ENCODE results near the gene MOSMO.

The MOSMO gene

GRCh38 chr16:21989133-21989532 is 18.8 kb upstream of the MOSMO start:
- H3K4me3 ChIP-seq (ENCODE audit: control insufficient read depth, low read depth, low read length): no peak overlapping the region
- DNase-seq (ENCODE audit: low read depth): peak; percentile 17

GRCh38 chr16:21989751-21990150 is 18.2 kb upstream of the MOSMO start:
- H3K4me3 ChIP-seq (ENCODE audit: control insufficient read depth, low read depth, low read length): no peak overlapping the region
- TF ChIP-seq, protein P1, sequence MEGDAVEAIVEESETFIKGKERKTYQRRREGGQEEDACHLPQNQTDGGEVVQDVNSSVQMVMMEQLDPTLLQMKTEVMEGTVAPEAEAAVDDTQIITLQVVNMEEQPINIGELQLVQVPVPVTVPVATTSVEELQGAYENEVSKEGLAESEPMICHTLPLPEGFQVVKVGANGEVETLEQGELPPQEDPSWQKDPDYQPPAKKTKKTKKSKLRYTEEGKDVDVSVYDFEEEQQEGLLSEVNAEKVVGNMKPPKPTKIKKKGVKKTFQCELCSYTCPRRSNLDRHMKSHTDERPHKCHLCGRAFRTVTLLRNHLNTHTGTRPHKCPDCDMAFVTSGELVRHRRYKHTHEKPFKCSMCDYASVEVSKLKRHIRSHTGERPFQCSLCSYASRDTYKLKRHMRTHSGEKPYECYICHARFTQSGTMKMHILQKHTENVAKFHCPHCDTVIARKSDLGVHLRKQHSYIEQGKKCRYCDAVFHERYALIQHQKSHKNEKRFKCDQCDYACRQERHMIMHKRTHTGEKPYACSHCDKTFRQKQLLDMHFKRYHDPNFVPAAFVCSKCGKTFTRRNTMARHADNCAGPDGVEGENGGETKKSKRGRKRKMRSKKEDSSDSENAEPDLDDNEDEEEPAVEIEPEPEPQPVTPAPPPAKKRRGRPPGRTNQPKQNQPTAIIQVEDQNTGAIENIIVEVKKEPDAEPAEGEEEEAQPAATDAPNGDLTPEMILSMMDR (IDR thresholded peaks at IDR 0.05; ENCODE audit: control insufficient read depth, insufficient read depth, low read depth, low read length, missing control alignments): no peak
- no peak for DNase-seq (ENCODE audit: low read depth)

More at GRCh38 chr16:21989133-21989532, 18.8 kb upstream of the MOSMO start:
- TF ChIP-seq, protein P1 (IDR thresholded peaks at IDR 0.05; ENCODE audit: control insufficient read depth, insufficient read depth, low read depth, low read length, missing control alignments): no peak

DNA sequence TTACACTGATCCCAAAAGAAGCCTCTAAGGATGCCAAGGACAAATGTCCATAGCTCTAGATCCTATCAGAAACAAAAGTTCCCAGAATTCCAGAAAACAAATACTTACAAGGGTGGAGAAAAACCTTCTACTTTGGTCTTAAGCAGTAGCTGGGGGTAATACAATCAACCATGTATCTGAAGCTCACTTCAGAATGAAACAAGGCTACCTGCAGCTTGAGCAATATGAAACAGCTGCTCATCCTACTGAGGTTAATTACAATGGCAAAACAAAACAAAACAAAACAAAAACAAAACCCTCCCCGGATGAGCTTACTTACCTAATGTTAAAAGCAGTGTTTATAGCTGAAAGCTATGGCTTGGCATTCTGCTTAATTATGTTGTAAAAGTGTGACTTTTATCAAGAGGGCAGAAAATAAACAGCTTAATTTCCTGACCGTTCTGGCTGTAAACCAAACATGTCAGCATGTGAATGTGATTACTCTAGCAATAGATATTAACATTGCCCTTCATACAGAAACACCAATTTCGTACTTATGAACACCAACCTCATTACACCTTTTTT is 17.4 kb upstream of the MOSMO start:
- DNase-seq (ENCODE audit: low read depth): no peak
- H3K4me3 ChIP-seq (ENCODE audit: control insufficient read depth, low read depth, low read length): no peak overlapping the region

DNA sequence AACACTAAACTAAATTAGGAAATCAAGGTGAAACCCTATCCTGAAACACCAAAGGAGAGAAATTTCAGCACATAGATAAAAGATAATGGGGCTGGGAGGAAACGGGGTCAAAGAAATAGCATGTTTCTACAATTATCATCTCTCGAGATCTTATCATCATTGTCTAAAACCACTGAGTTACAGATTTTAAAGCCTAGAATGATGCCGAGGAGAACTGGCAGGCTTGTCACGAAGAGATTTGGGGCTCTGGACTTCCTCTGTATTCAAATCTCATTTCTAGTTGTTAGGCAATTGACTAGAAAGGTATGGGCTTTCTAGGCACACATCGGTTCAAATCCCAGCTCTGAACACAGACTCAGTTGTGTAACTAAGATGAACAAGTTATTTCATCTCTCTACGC is 16.3 kb upstream of the MOSMO start:
- no peak for DNase-seq (ENCODE audit: low read depth)
- H3K4me3 ChIP-seq (ENCODE audit: control insufficient read depth, low read depth, low read length): no peak overlapping the region
- TF ChIP-seq, protein P1 (IDR thresholded peaks at IDR 0.05; ENCODE audit: control insufficient read depth, insufficient read depth, low read depth, low read length, missing control alignments): no peak

More for the DNA sequence above, 17.4 kb upstream of the MOSMO start:
- TF ChIP-seq, protein P1 (IDR thresholded peaks at IDR 0.05; ENCODE audit: control insufficient read depth, insufficient read depth, low read depth, low read length, missing control alignments): no peak

DNA sequence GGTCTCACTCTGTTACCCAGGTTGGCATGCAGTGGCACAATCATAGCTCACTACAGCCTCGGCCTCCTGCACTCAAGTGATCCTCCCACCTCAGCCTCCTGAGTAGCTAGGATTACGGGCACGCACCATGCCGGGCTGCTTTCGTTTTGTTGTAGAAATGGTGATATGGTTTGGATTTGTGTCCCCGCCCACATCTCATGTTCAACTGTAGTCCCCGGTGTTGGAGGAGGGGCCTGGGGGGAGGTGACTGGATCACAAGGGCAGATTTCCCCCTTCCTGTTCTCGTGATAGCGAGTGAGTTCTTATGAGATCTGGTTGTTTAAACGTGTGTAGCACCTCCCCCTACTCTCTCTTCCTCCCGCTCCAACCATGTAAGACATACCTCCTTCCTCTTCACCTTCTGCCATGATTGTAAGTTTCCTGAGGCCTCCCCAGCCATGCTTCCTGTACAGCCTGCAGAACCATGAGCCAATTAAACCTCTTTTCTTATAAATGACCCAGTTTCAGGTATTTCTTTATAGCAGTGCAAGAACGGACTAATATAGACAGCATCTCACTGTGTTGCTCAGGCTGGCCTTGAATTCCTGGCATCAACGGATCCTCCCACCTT is 12.9 kb upstream of the MOSMO start:
- H3K4me3 ChIP-seq (ENCODE audit: control insufficient read depth, low read depth, low read length): no peak overlapping the region
- DNase-seq (ENCODE audit: low read depth): no peak
- TF ChIP-seq, protein P1 (IDR thresholded peaks at IDR 0.05; ENCODE audit: control insufficient read depth, insufficient read depth, low read depth, low read length, missing control alignments): no peak

DNA sequence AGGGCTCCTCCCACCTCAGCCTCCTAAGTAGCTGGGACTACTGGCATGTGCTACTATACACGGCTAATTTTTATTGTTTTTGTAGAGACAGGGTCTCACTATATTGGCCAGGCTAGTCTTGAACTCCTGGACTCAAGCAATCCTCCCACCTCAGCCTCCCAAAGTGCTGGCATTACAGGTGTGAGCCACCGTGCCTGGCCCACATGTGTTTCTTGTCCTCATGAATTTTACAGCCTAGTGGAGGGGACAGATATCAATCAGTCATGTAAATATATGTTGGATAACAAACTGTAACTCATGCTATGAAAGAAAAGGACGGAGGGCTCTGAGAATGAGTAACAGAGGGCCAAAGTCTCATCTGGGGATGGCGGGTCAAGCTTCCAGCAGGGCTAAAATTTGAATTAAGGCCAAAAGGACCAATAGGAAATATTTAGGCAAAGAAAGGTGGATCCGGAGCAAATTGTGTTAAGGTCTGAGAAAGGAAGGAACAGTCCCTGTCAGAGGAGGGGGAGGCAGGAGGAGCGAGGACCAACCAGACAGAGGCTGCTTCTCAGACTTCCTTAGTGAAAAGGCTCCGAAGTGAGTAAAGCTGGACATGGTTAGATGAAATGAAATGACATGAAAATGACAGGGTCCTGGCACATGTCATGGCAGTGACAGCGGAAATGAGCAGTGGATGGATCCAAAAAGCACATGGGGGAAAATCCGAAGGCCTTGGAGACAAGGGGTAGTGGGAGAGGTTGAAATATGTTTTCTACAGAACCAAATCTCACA is 10.8 kb upstream of the MOSMO start:
- no peak overlapping the region for H3K4me3 ChIP-seq (ENCODE audit: control insufficient read depth, low read depth, low read length)
- TF ChIP-seq, protein P1 (IDR thresholded peaks at IDR 0.05; ENCODE audit: control insufficient read depth, insufficient read depth, low read depth, low read length, missing control alignments): no peak
- DNase-seq (ENCODE audit: low read depth): no peak
